GM12873 (cell line): ENCODE results near the gene KIF24.

Source experiments
- TF ChIP-seq, protein P1 (sequence below): IDR thresholded peaks from 2 replicates; pipeline ENCODE4 v1.5.1; 2012; ENCODE audit warnings: low read depth, mild to moderate bottlenecking, moderate library complexity, low read length, control low read depth; ENCODE audit not compliant: insufficient read depth; ENCODE audit errors: missing control alignments

The KIF24 gene

DNA sequence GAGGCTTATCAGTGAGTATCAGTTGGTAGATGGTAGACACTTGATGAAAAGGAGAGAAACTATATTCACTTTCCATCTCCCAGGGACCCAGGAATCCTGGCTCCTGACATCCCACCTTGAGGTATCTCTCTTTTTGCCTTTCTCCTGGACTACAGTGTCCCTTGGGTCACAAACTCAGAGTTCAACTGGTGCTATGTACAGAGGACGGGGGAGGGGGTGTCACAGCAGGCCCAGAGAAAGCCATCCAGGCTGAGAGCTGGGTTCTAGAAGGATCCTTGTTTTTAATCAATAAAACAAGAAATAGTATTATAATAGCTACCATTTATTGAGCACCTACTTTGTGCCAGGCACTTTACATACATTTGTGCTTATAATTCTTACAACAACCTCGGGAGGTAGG lies 37.3 kb upstream of the KIF24 start:
- TF ChIP-seq, protein P1, sequence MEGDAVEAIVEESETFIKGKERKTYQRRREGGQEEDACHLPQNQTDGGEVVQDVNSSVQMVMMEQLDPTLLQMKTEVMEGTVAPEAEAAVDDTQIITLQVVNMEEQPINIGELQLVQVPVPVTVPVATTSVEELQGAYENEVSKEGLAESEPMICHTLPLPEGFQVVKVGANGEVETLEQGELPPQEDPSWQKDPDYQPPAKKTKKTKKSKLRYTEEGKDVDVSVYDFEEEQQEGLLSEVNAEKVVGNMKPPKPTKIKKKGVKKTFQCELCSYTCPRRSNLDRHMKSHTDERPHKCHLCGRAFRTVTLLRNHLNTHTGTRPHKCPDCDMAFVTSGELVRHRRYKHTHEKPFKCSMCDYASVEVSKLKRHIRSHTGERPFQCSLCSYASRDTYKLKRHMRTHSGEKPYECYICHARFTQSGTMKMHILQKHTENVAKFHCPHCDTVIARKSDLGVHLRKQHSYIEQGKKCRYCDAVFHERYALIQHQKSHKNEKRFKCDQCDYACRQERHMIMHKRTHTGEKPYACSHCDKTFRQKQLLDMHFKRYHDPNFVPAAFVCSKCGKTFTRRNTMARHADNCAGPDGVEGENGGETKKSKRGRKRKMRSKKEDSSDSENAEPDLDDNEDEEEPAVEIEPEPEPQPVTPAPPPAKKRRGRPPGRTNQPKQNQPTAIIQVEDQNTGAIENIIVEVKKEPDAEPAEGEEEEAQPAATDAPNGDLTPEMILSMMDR: no peak

DNA sequence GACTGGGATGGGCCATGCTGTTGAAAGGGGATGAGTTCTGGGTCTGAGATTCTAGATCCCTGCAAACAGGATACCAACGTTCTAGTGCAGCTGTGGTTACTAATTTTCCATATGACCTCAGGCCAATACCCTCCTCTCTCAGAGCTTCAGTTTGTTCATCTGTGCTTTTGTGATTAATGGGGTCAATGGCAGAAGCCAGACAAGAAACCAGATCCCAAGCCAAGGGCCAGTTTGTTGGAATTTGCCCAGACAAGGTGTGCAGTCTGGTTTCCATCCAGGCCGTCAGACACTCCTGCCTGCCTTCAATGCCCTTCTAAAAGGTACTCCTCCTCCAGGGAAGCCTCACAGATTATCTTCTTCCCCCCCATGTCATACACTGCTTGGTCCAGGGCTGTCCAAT lies 36.2 kb upstream of the KIF24 start:
- TF ChIP-seq, protein P1: no peak

GRCh38 chr9:34363619-34364351 lies 34.7 kb upstream of the KIF24 start:
- TF ChIP-seq, protein P1: no peak

- TF ChIP-seq, protein P1: no peak
These were observed 33.6 kb upstream of the KIF24 start for GRCh38 chr9:34362614-34363214.

GRCh38 chr9:34349324-34349723 lies 20.3 kb upstream of the KIF24 start:
- TF ChIP-seq, protein P1: no peak

DNA sequence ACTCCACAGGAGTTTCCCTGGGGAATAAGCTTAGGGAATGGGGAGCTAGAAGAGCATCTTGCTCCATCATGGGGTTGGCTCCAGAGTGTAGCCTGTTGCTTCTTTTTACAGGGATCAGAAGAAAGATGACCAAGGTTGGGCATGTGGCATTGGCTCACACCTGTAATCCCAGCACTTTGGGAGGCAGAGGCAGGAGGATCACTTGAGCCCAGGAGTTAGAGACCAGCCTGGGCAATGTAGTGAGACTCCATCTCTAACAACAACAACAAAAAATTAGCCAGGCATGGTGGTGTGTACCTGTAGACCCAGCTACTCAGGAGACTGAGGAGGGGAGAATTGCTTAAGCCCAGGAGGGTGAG lies 18.7 kb upstream of the KIF24 start:
- TF ChIP-seq, protein P1: no peak

- TF ChIP-seq, protein P1: no peak
These were observed 18.1 kb upstream of the KIF24 start for GRCh38 chr9:34346873-34347799.
